ENCODE results near the gene LPP.

- no peak for TF ChIP-seq CTCF (IDR thresholded peaks at IDR 0.05; ENCODE audit: low read length)
- no peak for TF ChIP-seq EZH2 (IDR thresholded peaks at IDR 0.05; ENCODE audit: borderline replicate concordance, low read length)
Observed at GRCh38 chr3:188153437-188154013, 432 bp upstream of the LPP start.
